Aorta (tissue), 4 donors: ENCODE measurements around the gene RHO. TPM values are rescaled to one million over a fixed set of nuclear protein-coding genes. Genes with fewer than 3 reads are reported as not detected.

Experiments
- polyA plus RNA-seq, 2 donors: library from polyadenylated mRNA; stranded (reverse); fragments of 200-250 nt; gene quantifications; one replicate each; pipeline ENCODE4 v1.2.3, GENCODE V29; 2013
- total RNA-seq, 2 donors: library from RNA; stranded (reverse); fragmentation: NEBNext Ultra II Directional; extraction: Animal tissue kit (Norgen Biotek cat#: 25700); gene quantifications; one replicate each; pipeline ENCODE4 v1.2.1, GENCODE V29; 2021
- donor health status: healthy with polysubstance abuse.
- donor health status: Bipolar disorder and iron deficiency.
- donor health status: DM: no; HTN: no; CAD: no.
- donor health status: DM: yes; HTN: yes; CAD: no.

Gene RHO
- total and polyA plus RNA-seq, 4 donors: 0.15 TPM; not detected in 3

Other genes starting within 250 kb of the RHO start
- gene HMCES, start 249.8 kb upstream of the RHO start, total RNA-seq: 10 to 100 TPM; 24.3 to 31.9 TPM
- gene HMCES, start 249.8 kb upstream of the RHO start, polyA plus RNA-seq: 10 to 100 TPM; 29.6 to 30.0 TPM
- under 1 TPM; 0.10 to 0.36 TPM for gene EFCAB12, start 100.0 kb upstream of the RHO start, total RNA-seq
- gene EFCAB12, start 100.0 kb upstream of the RHO start, polyA plus RNA-seq: under 1 TPM in 1 of 2 donors, not detected in 1; 0.25 TPM
- 10 to 100 TPM; 23.9 to 31.2 TPM for gene MBD4, start 88.7 kb upstream of the RHO start, total RNA-seq
- gene MBD4, start 88.7 kb upstream of the RHO start, polyA plus RNA-seq: 10 to 100 TPM; 18.7 to 28.7 TPM
- gene IFT122, start 88.4 kb upstream of the RHO start, total RNA-seq: 10 to 100 TPM; 30.8 to 33.5 TPM
- 10 to 100 TPM; 10.1 to 41.2 TPM for gene IFT122, start 88.4 kb upstream of the RHO start, polyA plus RNA-seq
- not detected for gene H1-8, start 14.5 kb downstream of the RHO start, total RNA-seq
- not detected for gene H1-8, start 14.5 kb downstream of the RHO start, polyA plus RNA-seq
- 100 to 1,000 TPM; 176 to 358 TPM for gene PLXND1, start 78.0 kb downstream of the RHO start, total RNA-seq
- 100 to 1,000 TPM in 1 of 2 donors, 10 to 100 TPM in 1; 55.5 to 149 TPM for gene PLXND1, start 78.0 kb downstream of the RHO start, polyA plus RNA-seq